ENCODE data around the gene CDKAL1. TPM values are rescaled to one million over a fixed set of nuclear protein-coding genes. Genes with fewer than 3 reads are reported as not detected.

Gene CDKAL1
- total and polyA plus RNA-seq, 9 of the 15 experiments (the other 6 are each of a cell fraction or from before 2014, with no cell fraction given), result 11.2 to 36.3 (median 20.1) TPM

DNA sequence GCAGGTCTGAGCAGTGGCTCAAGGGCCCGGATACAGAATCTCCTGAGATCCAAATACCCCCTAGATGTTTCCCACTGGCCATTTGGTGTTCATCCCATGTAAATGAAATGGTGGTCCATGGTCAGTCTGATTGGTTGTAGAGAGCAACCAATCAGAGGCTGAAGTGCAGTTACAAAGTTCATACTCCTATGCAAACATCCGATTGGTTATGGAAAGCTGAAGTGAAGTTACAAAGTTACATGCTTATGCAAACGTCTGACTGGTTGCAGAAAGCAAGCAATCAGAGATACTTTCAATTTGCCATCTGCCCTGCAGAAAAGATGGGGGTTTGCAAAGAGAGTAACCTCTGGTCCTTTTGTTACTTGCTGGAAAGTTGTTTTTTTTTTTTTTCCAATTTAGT is 313.6 kb downstream of the CDKAL1 start:
- no peak for DNase-seq (ENCODE audit: extremely low read depth in 1 of 4, low spot score in 3 of 4)
- POLR2A ChIA-PET, result no interaction called here
- TF ChIP-seq, protein P1, sequence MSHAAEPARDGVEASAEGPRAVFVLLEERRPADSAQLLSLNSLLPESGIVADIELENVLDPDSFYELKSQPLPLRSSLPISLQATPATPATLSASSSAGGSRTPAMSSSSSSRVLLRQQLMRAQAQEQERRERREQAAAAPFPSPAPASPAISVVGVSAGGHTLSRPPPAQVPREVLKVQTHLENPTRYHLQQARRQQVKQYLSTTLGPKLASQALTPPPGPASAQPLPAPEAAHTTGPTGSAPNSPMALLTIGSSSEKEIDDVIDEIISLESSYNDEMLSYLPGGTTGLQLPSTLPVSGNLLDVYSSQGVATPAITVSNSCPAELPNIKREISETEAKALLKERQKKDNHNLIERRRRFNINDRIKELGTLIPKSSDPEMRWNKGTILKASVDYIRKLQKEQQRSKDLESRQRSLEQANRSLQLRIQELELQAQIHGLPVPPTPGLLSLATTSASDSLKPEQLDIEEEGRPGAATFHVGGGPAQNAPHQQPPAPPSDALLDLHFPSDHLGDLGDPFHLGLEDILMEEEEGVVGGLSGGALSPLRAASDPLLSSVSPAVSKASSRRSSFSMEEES (CRISPR knock-in tag; IDR thresholded peaks at IDR 0.05), result no peak
- TF ChIP-seq BDP1 (IDR thresholded peaks at IDR 0.05; ENCODE audit: insufficient read depth, insufficient read length), result no peak
- TF ChIP-seq, protein P2, sequence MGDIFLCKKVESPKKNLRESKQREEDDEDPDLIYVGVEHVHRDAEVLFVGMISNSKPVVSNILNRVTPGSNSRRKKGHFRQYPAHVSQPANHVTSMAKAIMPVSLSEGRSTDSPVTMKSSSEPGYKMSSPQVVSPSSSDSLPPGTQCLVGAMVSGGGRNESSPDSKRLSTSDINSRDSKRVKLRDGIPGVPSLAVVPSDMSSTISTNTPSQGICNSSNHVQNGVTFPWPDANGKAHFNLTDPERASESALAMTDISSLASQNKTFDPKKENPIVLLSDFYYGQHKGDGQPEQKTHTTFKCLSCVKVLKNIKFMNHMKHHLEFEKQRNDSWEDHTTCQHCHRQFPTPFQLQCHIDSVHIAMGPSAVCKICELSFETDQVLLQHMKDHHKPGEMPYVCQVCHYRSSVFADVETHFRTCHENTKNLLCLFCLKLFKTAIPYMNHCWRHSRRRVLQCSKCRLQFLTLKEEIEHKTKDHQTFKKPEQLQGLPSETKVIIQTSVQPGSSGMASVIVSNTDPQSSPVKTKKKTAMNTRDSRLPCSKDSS (IDR thresholded peaks at IDR 0.05; ENCODE audit: low read depth, partially characterized antibody), result no peak
- TF ChIP-seq, protein P3, sequence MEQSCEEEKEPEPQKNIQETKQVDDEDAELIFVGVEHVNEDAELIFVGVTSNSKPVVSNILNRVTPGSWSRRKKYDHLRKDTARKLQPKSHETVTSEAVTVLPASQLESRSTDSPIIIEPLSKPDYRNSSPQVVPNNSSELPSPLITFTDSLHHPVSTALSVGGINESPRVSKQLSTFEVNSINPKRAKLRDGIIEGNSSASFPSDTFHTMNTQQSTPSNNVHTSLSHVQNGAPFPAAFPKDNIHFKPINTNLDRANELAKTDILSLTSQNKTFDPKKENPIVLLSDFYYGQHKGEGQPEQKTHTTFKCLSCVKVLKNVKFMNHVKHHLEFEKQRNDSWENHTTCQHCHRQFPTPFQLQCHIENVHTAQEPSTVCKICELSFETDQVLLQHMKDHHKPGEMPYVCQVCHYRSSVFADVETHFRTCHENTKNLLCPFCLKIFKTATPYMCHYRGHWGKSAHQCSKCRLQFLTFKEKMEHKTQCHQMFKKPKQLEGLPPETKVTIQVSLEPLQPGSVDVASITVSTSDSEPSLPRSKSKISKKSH (CRISPR knock-in tag; IDR thresholded peaks at IDR 0.05), result no peak
- TF ChIP-seq PHB2 (IDR thresholded peaks at IDR 0.05; ENCODE audit: low read depth), result no peak
- no peak for TF ChIP-seq CCAR2 (IDR thresholded peaks at IDR 0.05; ENCODE audit: low read depth, low read length)
- TF ChIP-seq, protein P4, sequence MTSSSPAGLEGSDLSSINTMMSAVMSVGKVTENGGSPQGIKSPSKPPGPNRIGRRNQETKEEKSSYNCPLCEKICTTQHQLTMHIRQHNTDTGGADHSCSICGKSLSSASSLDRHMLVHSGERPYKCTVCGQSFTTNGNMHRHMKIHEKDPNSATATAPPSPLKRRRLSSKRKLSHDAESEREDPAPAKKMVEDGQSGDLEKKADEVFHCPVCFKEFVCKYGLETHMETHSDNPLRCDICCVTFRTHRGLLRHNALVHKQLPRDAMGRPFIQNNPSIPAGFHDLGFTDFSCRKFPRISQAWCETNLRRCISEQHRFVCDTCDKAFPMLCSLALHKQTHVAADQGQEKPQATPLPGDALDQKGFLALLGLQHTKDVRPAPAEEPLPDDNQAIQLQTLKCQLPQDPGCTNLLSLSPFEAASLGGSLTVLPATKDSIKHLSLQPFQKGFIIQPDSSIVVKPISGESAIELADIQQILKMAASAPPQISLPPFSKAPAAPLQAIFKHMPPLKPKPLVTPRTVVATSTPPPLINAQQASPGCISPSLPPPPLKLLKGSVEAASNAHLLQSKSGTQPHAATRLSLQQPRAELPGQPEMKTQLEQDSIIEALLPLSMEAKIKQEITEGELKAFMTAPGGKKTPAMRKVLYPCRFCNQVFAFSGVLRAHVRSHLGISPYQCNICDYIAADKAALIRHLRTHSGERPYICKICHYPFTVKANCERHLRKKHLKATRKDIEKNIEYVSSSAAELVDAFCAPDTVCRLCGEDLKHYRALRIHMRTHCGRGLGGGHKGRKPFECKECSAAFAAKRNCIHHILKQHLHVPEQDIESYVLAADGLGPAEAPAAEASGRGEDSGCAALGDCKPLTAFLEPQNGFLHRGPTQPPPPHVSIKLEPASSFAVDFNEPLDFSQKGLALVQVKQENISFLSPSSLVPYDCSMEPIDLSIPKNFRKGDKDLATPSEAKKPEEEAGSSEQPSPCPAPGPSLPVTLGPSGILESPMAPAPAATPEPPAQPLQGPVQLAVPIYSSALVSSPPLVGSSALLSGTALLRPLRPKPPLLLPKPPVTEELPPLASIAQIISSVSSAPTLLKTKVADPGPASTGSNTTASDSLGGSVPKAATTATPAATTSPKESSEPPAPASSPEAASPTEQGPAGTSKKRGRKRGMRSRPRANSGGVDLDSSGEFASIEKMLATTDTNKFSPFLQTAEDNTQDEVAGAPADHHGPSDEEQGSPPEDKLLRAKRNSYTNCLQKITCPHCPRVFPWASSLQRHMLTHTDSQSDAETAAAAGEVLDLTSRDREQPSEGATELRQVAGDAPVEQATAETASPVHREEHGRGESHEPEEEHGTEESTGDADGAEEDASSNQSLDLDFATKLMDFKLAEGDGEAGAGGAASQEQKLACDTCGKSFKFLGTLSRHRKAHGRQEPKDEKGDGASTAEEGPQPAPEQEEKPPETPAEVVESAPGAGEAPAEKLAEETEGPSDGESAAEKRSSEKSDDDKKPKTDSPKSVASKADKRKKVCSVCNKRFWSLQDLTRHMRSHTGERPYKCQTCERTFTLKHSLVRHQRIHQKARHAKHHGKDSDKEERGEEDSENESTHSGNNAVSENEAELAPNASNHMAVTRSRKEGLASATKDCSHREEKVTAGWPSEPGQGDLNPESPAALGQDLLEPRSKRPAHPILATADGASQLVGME (CRISPR knock-in tag; IDR thresholded peaks at IDR 0.05), result no peak
- no peak for TF ChIP-seq TOE1 (IDR thresholded peaks at IDR 0.05; ENCODE audit: borderline replicate concordance)
- TF ChIP-seq TOE1 (CRISPR knock-in tag; IDR thresholded peaks at IDR 0.05; ENCODE audit: borderline replicate concordance, low read depth), result no peak
- TF ChIP-seq, protein P5, sequence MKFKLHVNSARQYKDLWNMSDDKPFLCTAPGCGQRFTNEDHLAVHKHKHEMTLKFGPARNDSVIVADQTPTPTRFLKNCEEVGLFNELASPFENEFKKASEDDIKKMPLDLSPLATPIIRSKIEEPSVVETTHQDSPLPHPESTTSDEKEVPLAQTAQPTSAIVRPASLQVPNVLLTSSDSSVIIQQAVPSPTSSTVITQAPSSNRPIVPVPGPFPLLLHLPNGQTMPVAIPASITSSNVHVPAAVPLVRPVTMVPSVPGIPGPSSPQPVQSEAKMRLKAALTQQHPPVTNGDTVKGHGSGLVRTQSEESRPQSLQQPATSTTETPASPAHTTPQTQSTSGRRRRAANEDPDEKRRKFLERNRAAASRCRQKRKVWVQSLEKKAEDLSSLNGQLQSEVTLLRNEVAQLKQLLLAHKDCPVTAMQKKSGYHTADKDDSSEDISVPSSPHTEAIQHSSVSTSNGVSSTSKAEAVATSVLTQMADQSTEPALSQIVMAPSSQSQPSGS (CRISPR knock-in tag; IDR thresholded peaks at IDR 0.05), result no peak

More for the DNA sequence above, 313.6 kb downstream of the CDKAL1 start:
- CTCF ChIA-PET (ENCODE audit: low intra/inter-chr PET ratio), result no interaction called here
- no peaks in the 10 kb centered on the region for H4K20me1 ChIP-seq (replicated peaks; ENCODE audit: control insufficient read depth, insufficient read depth, low read length)
- no peak for FAIRE-seq
- WGBS (ENCODE audit: insufficient coverage, low coverage, missing lambda C conversion rate), result 70% methylated on average over 3 of the region's 3 CpGs
- H3K9me3 ChIP-seq (replicated peaks; ENCODE audit: control insufficient read depth, insufficient read depth, low read depth, low read length), result no peaks in the 10 kb centered on the region
- H2AFZ ChIP-seq (ENCODE audit: low read depth, low read length), result no peak overlapping the region
- no peak for ATAC-seq
- no peak overlapping the region for H3K4me3 ChIP-seq
- in situ Hi-C loops (cut with MboI), result no loop called here
- no peak overlapping the region for H3K9ac ChIP-seq (ENCODE audit: insufficient read depth in 1 of 2, low read depth in 2 of 2, low read length in 2 of 2)
- no peak overlapping the region for H3K4me2 ChIP-seq (ENCODE audit: insufficient read depth, low read length)
- peaks cover 0 to 4% of the 10 kb centered on the region in 2 experiments; a peak in 3 of 5 replicates for H3K4me1 ChIP-seq (replicated peaks in 1 of 2; ENCODE audit: control insufficient read depth in 2 of 2, insufficient read depth in 2 of 2, low read length in 2 of 2)
- no peak overlapping the region for H3K27ac ChIP-seq (ENCODE audit: extremely low read depth, low read depth, low read length)
- BruUV-seq (replicated peaks), result no TSS peak
- H3K9me1 ChIP-seq (ENCODE audit: control insufficient read depth, insufficient read depth, low read length), result no peaks in the 10 kb centered on the region
- H3K79me2 ChIP-seq (ENCODE audit: control insufficient read depth, insufficient read depth, low read length), result no peaks in the 10 kb centered on the region
- intact Hi-C loops (cut with micrococcal nuclease), result loop anchor here (10.0 kb wide), 1 partner anchor 273 kb away; no protein-coding TSS in a partner anchor
- no peaks in the 10 kb centered on the region for H3K27me3 ChIP-seq (ENCODE audit: control insufficient read depth in 2 of 2, insufficient read depth in 2 of 2, low read length in 2 of 2)
- H3K36me3 ChIP-seq (ENCODE audit: control insufficient read depth, insufficient read depth, low read length), result no peaks in the 10 kb centered on the region

Data from K562 (cell line).